RPMI7951 (cell line): ENCODE measurements around the gene ACTA1. TPM values are rescaled to one million over a fixed set of nuclear protein-coding genes. Genes with fewer than 3 reads are reported as not detected.

Experiments used
- total RNA-seq: library from RNA; depleted of rRNA; stranded (reverse); fragments of >200 nt; shearing (Covaris generic); gene quantifications from 2 replicates; pipeline ENCODE4 v1.2.3, GENCODE V29; 2014; rRNA removed

The ACTA1 gene
- total RNA-seq, 1 experiment from 2014 or later: not detected

Other genes starting within 250 kb of the ACTA1 start
- gene RAB4A, start 163.0 kb downstream of the ACTA1 start, total RNA-seq: 15.4 and 22.5 TPM in 2 replicates
- 19.1 and 22.8 TPM in 2 replicates for gene CCSAP, start 91.0 kb downstream of the ACTA1 start, total RNA-seq
- 33.1 and 33.2 TPM in 2 replicates for gene NUP133, start 74.2 kb upstream of the ACTA1 start, total RNA-seq
- 14.1 and 17.5 TPM in 2 replicates for gene ABCB10, start 124.6 kb upstream of the ACTA1 start, total RNA-seq
- gene TAF5L, start 192.0 kb upstream of the ACTA1 start, total RNA-seq: 13.5 and 13.9 TPM in 2 replicates
- 4.7 and 6.3 TPM in 2 replicates for gene URB2, start 192.2 kb upstream of the ACTA1 start, total RNA-seq